ENCODE results near the gene RASD2.

RASD2 gene

GRCh38 chr22:35570686-35571194, 30.1 kb downstream of the RASD2 start:
- Mint-ChIP-seq H3K27me3 (peaks cover 5% of the 10 kb centered on the region), H3K27ac (no peak overlapping the region), H3K36me3 (ENCODE audit: low read depth) (no peaks in the 10 kb centered on the region), H3K4me3 (no peak overlapping the region), H3K9me3 (no peaks in the 10 kb centered on the region), H3K4me1 (ENCODE audit: low read depth) (no peaks in the 10 kb centered on the region)
- DNase-seq: no peak

GRCh38 chr22:35572556-35572955, 31.9 kb downstream of the RASD2 start:
- H3K4me1 Mint-ChIP-seq (ENCODE audit: low read depth): no peaks in the 10 kb centered on the region
- DNase-seq: no peak
- no peak overlapping the region for H3K27ac Mint-ChIP-seq
- no peaks in the 10 kb centered on the region for H3K9me3 Mint-ChIP-seq
- no peaks in the 10 kb centered on the region for H3K36me3 Mint-ChIP-seq (ENCODE audit: low read depth)
- H3K27me3 Mint-ChIP-seq: peaks cover 5% of the 10 kb centered on the region
- H3K4me3 Mint-ChIP-seq: no peak overlapping the region

GRCh38 chr22:35575116-35575748, 34.6 kb downstream of the RASD2 start:
- peaks cover 3% of the 10 kb centered on the region for H3K27me3 Mint-ChIP-seq
- no peaks in the 10 kb centered on the region for H3K4me1 Mint-ChIP-seq (ENCODE audit: low read depth)
- no peaks in the 10 kb centered on the region for H3K9me3 Mint-ChIP-seq
- H3K27ac Mint-ChIP-seq: no peak overlapping the region
- DNase-seq: no peak
- H3K36me3 Mint-ChIP-seq (ENCODE audit: low read depth): no peaks in the 10 kb centered on the region
- H3K4me3 Mint-ChIP-seq: no peak overlapping the region

GRCh38 chr22:35576671-35577070, 36.0 kb downstream of the RASD2 start:
- H3K9me3 Mint-ChIP-seq: no peaks in the 10 kb centered on the region
- no peak for DNase-seq
- H3K27ac Mint-ChIP-seq: no peak overlapping the region
- no peaks in the 10 kb centered on the region for H3K36me3 Mint-ChIP-seq (ENCODE audit: low read depth)
- no peak overlapping the region for H3K4me3 Mint-ChIP-seq
- H3K4me1 Mint-ChIP-seq (ENCODE audit: low read depth): no peaks in the 10 kb centered on the region
- H3K27me3 Mint-ChIP-seq: peaks cover 3% of the 10 kb centered on the region

- no peak for DNase-seq
- Mint-ChIP-seq H3K27ac (no peak overlapping the region), H3K9me3 (no peaks in the 10 kb centered on the region), H3K4me1 (ENCODE audit: low read depth) (no peaks in the 10 kb centered on the region), H3K27me3 (peaks cover 3% of the 10 kb centered on the region), H3K4me3 (no peak overlapping the region), H3K36me3 (ENCODE audit: low read depth) (no peaks in the 10 kb centered on the region)
Observed at GRCh38 chr22:35577799-35578659, 37.4 kb downstream of the RASD2 start.

- Mint-ChIP-seq H3K27me3 (peaks cover 7% of the 10 kb centered on the region), H3K27ac (no peak overlapping the region), H3K9me3 (no peaks in the 10 kb centered on the region), H3K4me1 (ENCODE audit: low read depth) (no peaks in the 10 kb centered on the region), H3K36me3 (ENCODE audit: low read depth) (no peaks in the 10 kb centered on the region), H3K4me3 (no peak overlapping the region)
- DNase-seq: no peak
Observed at GRCh38 chr22:35578836-35579575, 38.4 kb downstream of the RASD2 start.

- H3K27ac Mint-ChIP-seq: no peak overlapping the region
- H3K4me1 Mint-ChIP-seq (ENCODE audit: low read depth): no peaks in the 10 kb centered on the region
- peaks cover 4% of the 10 kb centered on the region for H3K27me3 Mint-ChIP-seq
- H3K4me3 Mint-ChIP-seq: no peak overlapping the region
- DNase-seq: no peak
- no peaks in the 10 kb centered on the region for H3K9me3 Mint-ChIP-seq
- no peaks in the 10 kb centered on the region for H3K36me3 Mint-ChIP-seq (ENCODE audit: low read depth)
Observed at GRCh38 chr22:35580351-35581022, 39.9 kb downstream of the RASD2 start.

GRCh38 chr22:35581023-35581413, 40.4 kb downstream of the RASD2 start:
- no peak overlapping the region for H3K4me3 Mint-ChIP-seq
- H3K27ac Mint-ChIP-seq: no peak overlapping the region
- DNase-seq: no peak
- no peaks in the 10 kb centered on the region for H3K4me1 Mint-ChIP-seq (ENCODE audit: low read depth)
- peaks cover 4% of the 10 kb centered on the region for H3K27me3 Mint-ChIP-seq
- H3K36me3 Mint-ChIP-seq (ENCODE audit: low read depth): no peaks in the 10 kb centered on the region
- H3K9me3 Mint-ChIP-seq: no peaks in the 10 kb centered on the region

- no peak overlapping the region for H3K4me3 Mint-ChIP-seq
- no peaks in the 10 kb centered on the region for H3K36me3 Mint-ChIP-seq (ENCODE audit: low read depth)
- no peak overlapping the region for H3K27ac Mint-ChIP-seq
- DNase-seq: no peak
- peaks cover 4% of the 10 kb centered on the region for H3K27me3 Mint-ChIP-seq
- H3K4me1 Mint-ChIP-seq (ENCODE audit: low read depth): no peaks in the 10 kb centered on the region
- H3K9me3 Mint-ChIP-seq: no peaks in the 10 kb centered on the region
Observed at GRCh38 chr22:35582218-35582860, 41.7 kb downstream of the RASD2 start.

GRCh38 chr22:35582861-35583670, 42.4 kb downstream of the RASD2 start:
- Mint-ChIP-seq H3K4me1 (ENCODE audit: low read depth) (no peaks in the 10 kb centered on the region), H3K27ac (no peak overlapping the region), H3K9me3 (no peaks in the 10 kb centered on the region), H3K36me3 (ENCODE audit: low read depth) (no peaks in the 10 kb centered on the region), H3K4me3 (no peak overlapping the region), H3K27me3 (peaks cover 4% of the 10 kb centered on the region)
- DNase-seq: peak; percentile 74

GRCh38 chr22:35586771-35587170, 46.1 kb downstream of the RASD2 start:
- Mint-ChIP-seq H3K36me3 (ENCODE audit: low read depth) (no peaks in the 10 kb centered on the region), H3K4me1 (ENCODE audit: low read depth) (no peaks in the 10 kb centered on the region), H3K9me3 (no peaks in the 10 kb centered on the region), H3K27me3 (peaks cover 4% of the 10 kb centered on the region), H3K4me3 (no peak overlapping the region), H3K27ac (no peak overlapping the region)
- DNase-seq: no peak

GRCh38 chr22:35587447-35587870, 46.8 kb downstream of the RASD2 start:
- H3K36me3 Mint-ChIP-seq (ENCODE audit: low read depth): no peaks in the 10 kb centered on the region
- no peaks in the 10 kb centered on the region for H3K9me3 Mint-ChIP-seq
- DNase-seq: no peak
- no peak overlapping the region for H3K27ac Mint-ChIP-seq
- peaks cover 4% of the 10 kb centered on the region for H3K27me3 Mint-ChIP-seq
- H3K4me1 Mint-ChIP-seq (ENCODE audit: low read depth): no peaks in the 10 kb centered on the region
- no peak overlapping the region for H3K4me3 Mint-ChIP-seq

GRCh38 chr22:35587896-35588295, 47.3 kb downstream of the RASD2 start:
- Mint-ChIP-seq H3K9me3 (no peaks in the 10 kb centered on the region), H3K36me3 (ENCODE audit: low read depth) (no peaks in the 10 kb centered on the region), H3K4me1 (ENCODE audit: low read depth) (no peaks in the 10 kb centered on the region), H3K4me3 (no peak overlapping the region), H3K27ac (no peak overlapping the region), H3K27me3 (peaks cover 4% of the 10 kb centered on the region)
- DNase-seq: no peak

All from activated T-cell treated with anti-CD3 and anti-CD28 coated beads, Interleukin-2, amount 50 U/mL, for 24 hours (primary cell).